ENCODE results near the gene C3orf20.
A peak's percentile ranks its signal among the peaks of the same experiment; 100 is the strongest.

Gene C3orf20

GRCh38 chr3:14717307-14717706 lies 42.4 kb downstream of the C3orf20 start:
- no peak overlapping the region for H3K4me3 ChIP-seq
- intact Hi-C loops (cut with DNase I; ENCODE audit: low total_unique reads) = no loop called here
- no peaks in the 10 kb centered on the region for H3K36me3 ChIP-seq
- peaks cover 0 to 15% (median 5%) of the 10 kb centered on the region in 3 donors for H3K9me3 ChIP-seq
- no peaks in the 10 kb centered on the region for H3K4me1 ChIP-seq
- no peaks in the 10 kb centered on the region for H3K27me3 ChIP-seq
- H3K27ac ChIP-seq = no peak overlapping the region
- no peak for DNase-seq
- no peak for TF ChIP-seq CTCF (IDR thresholded peaks at IDR 0.05)

DNA sequence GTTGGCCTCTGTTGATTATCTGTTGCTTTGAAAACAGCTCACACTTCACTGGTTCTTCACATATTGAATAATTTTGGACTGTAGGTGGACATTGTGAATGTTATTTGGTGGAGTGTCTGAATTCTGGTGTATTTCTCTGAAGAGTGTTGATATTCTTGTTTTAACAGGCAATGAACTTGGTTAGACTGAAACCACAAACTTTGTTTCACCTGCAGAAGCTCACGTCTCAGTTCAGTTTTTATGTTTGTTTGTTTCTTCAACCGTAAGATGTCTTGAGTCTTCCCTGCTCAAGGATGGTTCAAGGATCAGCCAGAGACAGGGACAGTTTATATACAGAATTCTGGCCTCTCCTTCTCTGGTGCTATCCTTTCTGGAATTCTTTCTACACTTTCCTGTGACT lies 43.6 kb downstream of the C3orf20 start:
- no peaks in the 10 kb centered on the region for H3K27me3 ChIP-seq
- H3K4me3 ChIP-seq = no peak overlapping the region
- no peak overlapping the region for H3K27ac ChIP-seq
- intact Hi-C loops (cut with DNase I; ENCODE audit: low total_unique reads) = no loop called here
- H3K9me3 ChIP-seq = peaks cover 0 to 7% (median 0%) of the 10 kb centered on the region in 3 donors
- DNase-seq = no peak
- TF ChIP-seq CTCF (IDR thresholded peaks at IDR 0.05) = no peak
- no peaks in the 10 kb centered on the region for H3K4me1 ChIP-seq
- H3K36me3 ChIP-seq = no peaks in the 10 kb centered on the region

- intact Hi-C loops (cut with DNase I; ENCODE audit: low total_unique reads) = no loop called here
- peaks cover 0 to 2% (median 0%) of the 10 kb centered on the region in 3 donors for H3K9me3 ChIP-seq
- no peak for DNase-seq
- H3K27me3 ChIP-seq = no peaks in the 10 kb centered on the region
- H3K4me1 ChIP-seq = no peaks in the 10 kb centered on the region
- H3K27ac ChIP-seq = no peak overlapping the region
- H3K4me3 ChIP-seq = no peak overlapping the region
- no peak for TF ChIP-seq CTCF (IDR thresholded peaks at IDR 0.05)
- H3K36me3 ChIP-seq = no peaks in the 10 kb centered on the region
These were observed 44.1 kb downstream of the C3orf20 start for GRCh38 chr3:14719006-14719405.

GRCh38 chr3:14721126-14721864 lies 46.4 kb downstream of the C3orf20 start:
- Histone ChIP-seq H3K9me3 (no peaks in the 10 kb centered on the region), H3K27ac (no peak overlapping the region), H3K36me3 (no peaks in the 10 kb centered on the region), H3K27me3 (no peaks in the 10 kb centered on the region), H3K4me1 (peaks cover 0 to 18% (median 10%) of the 10 kb centered on the region in 4 donors), H3K4me3 (no peak overlapping the region)
- DNase-seq = no peak
- no peak for TF ChIP-seq CTCF (IDR thresholded peaks at IDR 0.05)
- intact Hi-C loops (cut with DNase I; ENCODE audit: low total_unique reads) = no loop called here

GRCh38 chr3:14725013-14725412 lies 50.1 kb downstream of the C3orf20 start:
- Histone ChIP-seq H3K27ac (peak overlapping the region in 1 of 2 donors; percentile 27), H3K4me3 (no peak overlapping the region), H3K36me3 (no peaks in the 10 kb centered on the region), H3K9me3 (no peaks in the 10 kb centered on the region), H3K27me3 (no peaks in the 10 kb centered on the region), H3K4me1 (peaks cover 0 to 29% (median 14%) of the 10 kb centered on the region in 4 donors)
- peak in 1 of 2 donors; percentile 46 for DNase-seq
- no peak for TF ChIP-seq CTCF (IDR thresholded peaks at IDR 0.05)
- intact Hi-C loops (cut with DNase I; ENCODE audit: low total_unique reads) = no loop called here

All from tibial artery (tissue), 4 donors.